GM19438 (cell line): ENCODE data around the gene CCDC159.
"Not testable (repeated sequence)": the region's sequence is repeated elsewhere in the genome, so short reads cannot be mapped to it uniquely, and the experiment has no call there.

Experiments used
- ATAC-seq: cut with Tn5 transposase; IDR thresholded peaks from one replicate; pipeline ENCODE4 v1.9.1; 2021; ENCODE audit warnings: low read depth; ENCODE audit not compliant: unreplicated experiment

The CCDC159 gene

GRCh38 chr19:11346104-11346940 is at the start of gene CCDC159, which contains the start of gene TMEM205:
Gene CCDC159, plus strand, starts transcription at chr19:11346519. Its CDS starts 88 bp downstream, at chr19:11346607.
Gene TMEM205, minus strand, starts transcription at chr19:11346268. Its CDS starts 649 bp downstream, at chr19:11345619.
- ATAC-seq = peak; percentile 80

- ATAC-seq = no peak
These were observed 46.1 kb upstream of the CCDC159 start for GRCh38 chr19:11299946-11300810.

- ATAC-seq = no peak
These were observed 45.6 kb upstream of the CCDC159 start for GRCh38 chr19:11300811-11301120.

- ATAC-seq = no peak
These were observed 41.4 kb upstream of the CCDC159 start for GRCh38 chr19:11304936-11305335.

- ATAC-seq = no peak
These were observed 40.0 kb upstream of the CCDC159 start for GRCh38 chr19:11306337-11306736.

GRCh38 chr19:11320278-11320995 is 25.9 kb upstream of the CCDC159 start:
- not testable (repeated sequence) for ATAC-seq

- ATAC-seq = no peak
These were observed 24.9 kb upstream of the CCDC159 start for GRCh38 chr19:11321191-11322126.

GRCh38 chr19:11322269-11323024 is 23.9 kb upstream of the CCDC159 start:
- ATAC-seq = no peak

- ATAC-seq = no peak
These were observed 22.7 kb upstream of the CCDC159 start for GRCh38 chr19:11323601-11324078.

GRCh38 chr19:11324079-11324661 is 22.1 kb upstream of the CCDC159 start:
- ATAC-seq = no peak

GRCh38 chr19:11324748-11325389 is 21.4 kb upstream of the CCDC159 start:
- ATAC-seq = no peak

GRCh38 chr19:11325544-11325943 is 20.8 kb upstream of the CCDC159 start:
- ATAC-seq = no peak

GRCh38 chr19:11330127-11330526 is 16.2 kb upstream of the CCDC159 start:
- ATAC-seq = no peak

- ATAC-seq = no peak
These were observed 14.8 kb upstream of the CCDC159 start for GRCh38 chr19:11331502-11331901.

GRCh38 chr19:11332822-11333221 is 13.5 kb upstream of the CCDC159 start:
- no peak for ATAC-seq

GRCh38 chr19:11333838-11334237 is 12.5 kb upstream of the CCDC159 start:
- ATAC-seq = not testable (repeated sequence)

- ATAC-seq = no peak
These were observed 10.7 kb upstream of the CCDC159 start for GRCh38 chr19:11335449-11336146.
